AG09309 (cell line): ENCODE data around the gene GLI2.

Source experiments
- DNase-seq: peaks from one replicate; pipeline ENCODE4 v3.0.0-alpha.2; 2010; ENCODE audit warnings: low read depth
- H3K4me3 ChIP-seq: 2 replicates; pipeline ENCODE4 v1.5.1; 2011; ENCODE audit warnings: mild to moderate bottlenecking, low read depth, low read length, moderate library complexity; ENCODE audit not compliant: control insufficient read depth
- TF ChIP-seq, protein P1 (sequence below): IDR thresholded peaks from 2 replicates; pipeline ENCODE4 v1.5.1; 2011; ENCODE audit warnings: mild to moderate bottlenecking, low read depth, low read length, inconsistent platforms; ENCODE audit not compliant: insufficient read depth, control insufficient read depth; ENCODE audit errors: missing control alignments

Gene GLI2

DNA sequence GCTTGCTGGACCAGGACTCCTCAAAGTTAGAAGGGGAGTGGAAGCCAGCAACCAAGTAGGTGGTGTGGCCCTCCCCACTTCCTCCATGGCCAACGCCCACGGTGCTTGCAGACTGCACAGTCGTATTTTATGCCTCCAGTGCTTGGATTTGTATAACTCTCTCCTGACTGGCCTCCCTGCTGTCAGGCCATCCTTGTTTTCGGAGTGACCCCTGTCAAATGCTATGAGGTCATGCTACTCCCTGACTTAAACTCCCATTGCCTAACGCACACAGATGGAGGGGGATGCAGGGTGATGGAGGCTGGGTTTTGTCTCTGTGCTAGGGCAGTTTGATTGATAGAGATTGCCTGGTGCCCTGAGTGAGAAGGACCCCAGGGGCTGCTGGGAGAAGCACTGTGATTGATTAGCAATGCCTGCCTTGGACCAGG lies 36.1 kb downstream of the GLI2 start:
- no peak for DNase-seq
- TF ChIP-seq, protein P1, sequence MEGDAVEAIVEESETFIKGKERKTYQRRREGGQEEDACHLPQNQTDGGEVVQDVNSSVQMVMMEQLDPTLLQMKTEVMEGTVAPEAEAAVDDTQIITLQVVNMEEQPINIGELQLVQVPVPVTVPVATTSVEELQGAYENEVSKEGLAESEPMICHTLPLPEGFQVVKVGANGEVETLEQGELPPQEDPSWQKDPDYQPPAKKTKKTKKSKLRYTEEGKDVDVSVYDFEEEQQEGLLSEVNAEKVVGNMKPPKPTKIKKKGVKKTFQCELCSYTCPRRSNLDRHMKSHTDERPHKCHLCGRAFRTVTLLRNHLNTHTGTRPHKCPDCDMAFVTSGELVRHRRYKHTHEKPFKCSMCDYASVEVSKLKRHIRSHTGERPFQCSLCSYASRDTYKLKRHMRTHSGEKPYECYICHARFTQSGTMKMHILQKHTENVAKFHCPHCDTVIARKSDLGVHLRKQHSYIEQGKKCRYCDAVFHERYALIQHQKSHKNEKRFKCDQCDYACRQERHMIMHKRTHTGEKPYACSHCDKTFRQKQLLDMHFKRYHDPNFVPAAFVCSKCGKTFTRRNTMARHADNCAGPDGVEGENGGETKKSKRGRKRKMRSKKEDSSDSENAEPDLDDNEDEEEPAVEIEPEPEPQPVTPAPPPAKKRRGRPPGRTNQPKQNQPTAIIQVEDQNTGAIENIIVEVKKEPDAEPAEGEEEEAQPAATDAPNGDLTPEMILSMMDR = no peak
- H3K4me3 ChIP-seq = no peak overlapping the region

DNA sequence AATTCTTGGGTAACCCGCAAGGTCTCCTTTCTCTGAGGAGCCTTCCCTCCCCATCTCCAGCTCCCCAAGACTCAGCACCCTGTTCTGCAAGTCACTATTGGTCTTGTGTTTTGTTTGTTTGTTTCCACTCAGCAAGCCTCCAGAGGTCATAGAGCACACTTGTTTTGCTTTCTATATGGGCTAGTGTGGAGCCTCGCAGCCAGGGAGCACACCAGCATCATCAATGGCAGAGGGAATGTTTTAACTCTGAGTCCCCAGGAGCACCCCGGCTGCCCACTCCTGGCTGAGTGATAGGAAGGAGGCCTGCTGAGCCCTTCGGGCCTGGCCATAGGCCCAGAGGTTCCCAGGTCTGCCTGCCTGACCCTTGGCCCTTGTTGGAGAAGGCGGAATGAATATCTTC lies 36.6 kb downstream of the GLI2 start:
- no peak for DNase-seq
- TF ChIP-seq, protein P1 = no peak
- no peak overlapping the region for H3K4me3 ChIP-seq

DNA sequence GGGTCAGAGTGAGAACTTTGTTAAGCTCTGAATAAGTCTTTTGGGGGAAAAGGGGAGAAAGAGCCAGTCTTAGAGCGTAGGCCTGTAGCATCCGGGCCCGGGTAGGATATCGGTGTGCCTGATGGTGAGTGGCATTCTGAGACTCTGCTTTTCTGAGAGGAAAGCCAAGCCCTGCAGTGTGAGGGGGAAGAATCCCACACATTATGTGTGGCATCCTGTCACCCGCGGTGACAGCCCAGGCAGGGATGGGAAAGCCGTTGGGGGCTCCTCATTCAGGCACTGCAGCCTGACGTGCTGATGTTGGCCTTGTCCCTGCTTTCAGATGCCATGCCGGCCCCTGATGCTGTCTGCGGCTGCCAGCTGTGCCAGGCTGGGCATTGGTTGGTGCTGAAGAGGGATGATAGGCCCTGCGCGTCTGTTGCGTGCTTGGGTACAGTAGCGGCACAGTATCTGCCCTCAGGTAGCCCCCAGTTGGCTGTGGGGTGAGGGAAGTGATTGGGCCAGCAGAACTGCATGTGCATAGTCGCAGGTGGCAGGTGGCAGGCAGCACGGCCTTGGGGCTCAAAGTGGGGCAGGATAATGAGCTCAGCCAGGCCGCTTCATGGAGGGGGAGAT lies 37.6 kb downstream of the GLI2 start:
- no peak for DNase-seq
- TF ChIP-seq, protein P1 = no peak
- no peak overlapping the region for H3K4me3 ChIP-seq

- TF ChIP-seq, protein P1 = no peak
Observed at GRCh38 chr2:120774557-120775160, 39.0 kb downstream of the GLI2 start.

GRCh38 chr2:120775194-120775593 lies 39.5 kb downstream of the GLI2 start:
- no peak overlapping the region for H3K4me3 ChIP-seq
- TF ChIP-seq, protein P1 = no peak
- DNase-seq = no peak

More at GRCh38 chr2:120774557-120775160, 39.0 kb downstream of the GLI2 start:
- DNase-seq = no peak
- no peak overlapping the region for H3K4me3 ChIP-seq

GRCh38 chr2:120775801-120776589 lies 40.3 kb downstream of the GLI2 start:
- TF ChIP-seq, protein P1 = no peak
- no peak overlapping the region for H3K4me3 ChIP-seq
- no peak for DNase-seq
